H9 (cell line): ENCODE measurements around the gene TMEM114. TPM values are rescaled to one million over a fixed set of nuclear protein-coding genes. Genes with fewer than 3 reads are reported as not detected.

Source experiments
- DNase-seq: peaks from one replicate; pipeline ENCODE4 v3.0.0-alpha.2; 2017
- H2AFZ ChIP-seq: one replicate; pipeline ENCODE4 v1.6.1; 2013; ENCODE audit warnings: mild to moderate bottlenecking, low read length, control low read depth, moderate library complexity
- H2AK5ac ChIP-seq: 2 replicates; pipeline ENCODE4 v1.6.1; 2013; ENCODE audit warnings: low read length, control low read depth, mixed read lengths; ENCODE audit not compliant: insufficient read length
- H2BK120ac ChIP-seq: one replicate; pipeline ENCODE4 v1.6.1; 2013; ENCODE audit warnings: low read depth, mild to moderate bottlenecking, low read length, control low read depth, inconsistent platforms; ENCODE audit not compliant: poor library complexity, severe bottlenecking
- H2BK12ac ChIP-seq: 2 replicates; pipeline ENCODE4 v1.6.1; 2013; ENCODE audit warnings: low read length, control low read depth, mixed read lengths, low read depth; ENCODE audit not compliant: insufficient read length
- H2BK15ac ChIP-seq: 2 replicates; pipeline ENCODE4 v1.6.1; 2013; ENCODE audit warnings: low read depth, low read length, control low read depth
- H2BK20ac ChIP-seq: one replicate; pipeline ENCODE4 v1.6.1; 2013; ENCODE audit warnings: low read depth, mild to moderate bottlenecking, low read length, control low read depth, inconsistent platforms; ENCODE audit not compliant: poor library complexity, severe bottlenecking
- H2BK5ac ChIP-seq: 2 replicates; pipeline ENCODE4 v1.6.1; 2013; ENCODE audit warnings: low read length, control low read depth, mixed read lengths; ENCODE audit not compliant: insufficient read length
- H3K14ac ChIP-seq: 2 replicates; pipeline ENCODE4 v1.6.1; 2013; ENCODE audit warnings: low read length, control low read depth; ENCODE audit not compliant: insufficient read depth
- H3K18ac ChIP-seq: 2 replicates; pipeline ENCODE4 v1.6.1; 2013; ENCODE audit warnings: low read depth, mild to moderate bottlenecking, mixed read lengths, low read length, control low read depth; ENCODE audit not compliant: insufficient read length
- H3K23ac ChIP-seq: 2 replicates; pipeline ENCODE4 v1.6.1; 2013; ENCODE audit warnings: low read length, control low read depth, mixed read lengths, low read depth; ENCODE audit not compliant: insufficient read length
- H3K23me2 ChIP-seq: 2 replicates; pipeline ENCODE4 v1.6.1; 2013; ENCODE audit warnings: low read depth, mild to moderate bottlenecking, mixed read lengths, low read length, control low read depth; ENCODE audit not compliant: insufficient read length, poor library complexity, severe bottlenecking
- H3K27ac ChIP-seq: 2 replicates; pipeline ENCODE4 v1.5.1; 2013; ENCODE audit warnings: low read length, control low read depth, mixed read lengths, low read depth; ENCODE audit not compliant: insufficient read length
- H3K27me3 ChIP-seq: 2 replicates; pipeline ENCODE4 v1.6.1; 2013; ENCODE audit warnings: low read length, control low read depth, inconsistent platforms; ENCODE audit not compliant: insufficient read depth
- H3K4ac ChIP-seq: 2 replicates; pipeline ENCODE4 v1.6.1; 2013; ENCODE audit warnings: low read depth, mild to moderate bottlenecking, control low read depth, inconsistent platforms, low read length, moderate library complexity
- H3K4me1 ChIP-seq: 2 replicates; pipeline ENCODE4 v1.6.1; 2013; ENCODE audit warnings: low read length, control low read depth, inconsistent platforms; ENCODE audit not compliant: insufficient read depth
- H3K4me2 ChIP-seq: 2 replicates; pipeline ENCODE4 v1.6.1; 2013; ENCODE audit warnings: low read length, control low read depth, mixed read lengths; ENCODE audit not compliant: insufficient read length, insufficient read depth
- H3K56ac ChIP-seq: 2 replicates; pipeline ENCODE4 v1.6.1; 2013; ENCODE audit warnings: low read depth, mild to moderate bottlenecking, mixed read lengths, low read length, control low read depth; ENCODE audit not compliant: insufficient read length
- H3K79me1 ChIP-seq: 2 replicates; pipeline ENCODE4 v1.6.1; 2013; ENCODE audit warnings: low read depth, mild to moderate bottlenecking, moderate library complexity, low read length, control low read depth, inconsistent platforms; ENCODE audit not compliant: insufficient read depth, poor library complexity, severe bottlenecking
- H3K79me2 ChIP-seq: 2 replicates; pipeline ENCODE4 v1.6.1; 2013; ENCODE audit warnings: low read length, control low read depth, inconsistent platforms; ENCODE audit not compliant: insufficient read depth
- H3K9ac ChIP-seq: 2 replicates; pipeline ENCODE4 v1.6.1; 2013; ENCODE audit warnings: low read length, control low read depth, mixed read lengths; ENCODE audit not compliant: insufficient read length; ENCODE audit errors: extremely low read depth
- H3K9me3 ChIP-seq: one replicate; pipeline ENCODE4 v1.6.1; 2013; ENCODE audit warnings: low read depth, low read length, inconsistent platforms; ENCODE audit not compliant: control insufficient read depth
- H3T11ph ChIP-seq: one replicate; pipeline ENCODE4 v1.6.1; 2013; ENCODE audit warnings: mild to moderate bottlenecking, low read length, control low read depth, inconsistent platforms
- H4K20me1 ChIP-seq: one replicate; pipeline ENCODE4 v1.6.1; 2013; ENCODE audit not compliant: control insufficient read depth, insufficient read length, insufficient read depth
- H4K5ac ChIP-seq: 2 replicates; pipeline ENCODE4 v1.6.1; 2013; ENCODE audit warnings: low read depth, mild to moderate bottlenecking, mixed read lengths, low read length, control low read depth; ENCODE audit not compliant: insufficient read length
- H4K8ac ChIP-seq: replicated peaks from 2 replicates; pipeline ENCODE4 v1.6.1; 2013; ENCODE audit warnings: low read length, control low read depth, mixed read lengths, low read depth; ENCODE audit not compliant: insufficient read length
- H4K91ac ChIP-seq: 2 replicates; pipeline ENCODE4 v1.6.1; 2013; ENCODE audit warnings: low read depth, mild to moderate bottlenecking, moderate library complexity, mixed read lengths, low read length, control low read depth; ENCODE audit not compliant: insufficient read length
- H3K27ac Mint-ChIP-seq, 3 experiments: 2 replicates in 2 of 3; 3 replicates in 1 of 3; pipeline ENCODE4 v1.8.0; 2020 to 2021; ENCODE audit warnings: mixed read lengths in 3 of 3, mild to moderate bottlenecking in 1 of 3, moderate library complexity in 1 of 3
- H3K27me3 Mint-ChIP-seq: 2 replicates; pipeline ENCODE4 v1.8.0; 2021; ENCODE audit warnings: low read depth, mild to moderate bottlenecking, moderate library complexity, mixed read lengths
- H3K36me3 Mint-ChIP-seq, 3 experiments: 2 replicates in 2 of 3; 3 replicates in 1 of 3; pipeline ENCODE4 v1.8.0; 2020 to 2021; ENCODE audit warnings: low read depth in 3 of 3, mixed read lengths in 3 of 3; ENCODE audit not compliant: insufficient read depth in 1 of 3
- H3K4me1 Mint-ChIP-seq, 2 experiments: 2 replicates each; pipeline ENCODE4 v1.8.0; 2020; ENCODE audit warnings: mixed read lengths in 2 of 2
- H3K4me3 Mint-ChIP-seq, 2 experiments: 2 replicates in 1 of 2; 3 replicates in 1 of 2; pipeline ENCODE4 v1.8.0; 2020 to 2021; ENCODE audit warnings: mild to moderate bottlenecking in 2 of 2, mixed read lengths in 2 of 2, moderate library complexity in 1 of 2
- H3K9me3 Mint-ChIP-seq, 2 experiments: 2 replicates in 1 of 2; 3 replicates in 1 of 2; pipeline ENCODE4 v1.8.0; 2020; ENCODE audit warnings: mild to moderate bottlenecking in 2 of 2, mixed read lengths in 2 of 2, moderate library complexity in 1 of 2
- CTCF ChIP-seq: fragments of 200-600 bp; sonication (generic); conservative IDR thresholded peaks from 3 replicates; pipeline ENCODE4 v1.8.0; 2021; ENCODE audit warnings: antibody characterized with exemption, mild to moderate bottlenecking
- WGBS: extraction: QIAGEN DNeasy Blood & Tissue Kit; methylation state at CpG from one replicate; pipeline ENCODE4 v1.1.7; 2013; ENCODE audit warnings: missing lambda C conversion rate, low lambda C conversion rate, mixed read lengths; ENCODE audit not compliant: insufficient read length; ENCODE audit errors: extremely low coverage; 5-methylcytosine and 5-hydroxymethylcytosine counted together
- total RNA-seq: library from RNA; stranded (reverse); gene quantifications from 2 replicates; pipeline ENCODE4 v1.2.1, GENCODE V29; 2021

The TMEM114 gene
- total RNA-seq, 1 experiment from 2014 or later = 0.33 TPM

- Histone ChIP-seq H4K5ac (no peak overlapping the region), H4K20me1 (no peaks in the 10 kb centered on the region), H3K79me1 (no peaks in the 10 kb centered on the region), H2BK12ac (no peak overlapping the region), H3K23ac (no peak overlapping the region), H3T11ph (no peak overlapping the region), H3K4me1 (no peaks in the 10 kb centered on the region), H2BK15ac (no peak overlapping the region), H2BK120ac (no peak overlapping the region), H2AK5ac (no peak overlapping the region), H3K23me2 (no peaks in the 10 kb centered on the region), H3K79me2 (no peaks in the 10 kb centered on the region), H2AFZ (no peak overlapping the region), H3K4me2 (no peak overlapping the region), H3K14ac (no peak overlapping the region), H4K91ac (no peak overlapping the region), H3K27ac (no peak overlapping the region), H2BK20ac (no peak overlapping the region), H3K27me3 (no peaks in the 10 kb centered on the region), H3K56ac (no peak overlapping the region), H3K9ac (no peak overlapping the region), H3K9me3 (no peaks in the 10 kb centered on the region), H2BK5ac (no peak overlapping the region), H4K8ac (no peak overlapping the region), H3K4ac (no peak overlapping the region), H3K18ac (no peak overlapping the region)
- Mint-ChIP-seq H3K27ac (no peak overlapping the region), H3K4me3 (no peak overlapping the region), H3K27me3 (peaks cover 14% of the 10 kb centered on the region), H3K4me1 (peaks cover 4 to 7% of the 10 kb centered on the region in 2 experiments; a peak in 3 of 4 replicates), H3K36me3 (no peaks in the 10 kb centered on the region), H3K9me3 (no peaks in the 10 kb centered on the region)
- no peak for DNase-seq
- no CpG with 5 or more reads among the region's 9 CpGs for WGBS
- TF ChIP-seq CTCF = no peak
Observed at GRCh38 chr16:8614435-8615029, 24.2 kb upstream of the TMEM114 start.
